Cerebellar nuclear complex (tissue), 1 donor: ENCODE results near the gene APOD.

Source experiments
- DNase-seq, 2 experiments: peaks; one replicate each; lab custom pipeline; 2025; lab: John Stamatoyannopoulos, UW

APOD gene

GRCh38 chr3:195524171-195524896 is 59.4 kb downstream of the APOD start:
- DNase-seq, result no peak

GRCh38 chr3:195522254-195523023 is 61.3 kb downstream of the APOD start:
- peak in 1 of 2 experiments; percentile 23 for DNase-seq
